ENCODE results near the gene MSH6. TPM values are rescaled to one million over a fixed set of nuclear protein-coding genes. Genes with fewer than 3 reads are reported as not detected.

Gene MSH6
- polyA plus RNA-seq, 1 donor from 2014 or later, result 60.3 TPM

DNA sequence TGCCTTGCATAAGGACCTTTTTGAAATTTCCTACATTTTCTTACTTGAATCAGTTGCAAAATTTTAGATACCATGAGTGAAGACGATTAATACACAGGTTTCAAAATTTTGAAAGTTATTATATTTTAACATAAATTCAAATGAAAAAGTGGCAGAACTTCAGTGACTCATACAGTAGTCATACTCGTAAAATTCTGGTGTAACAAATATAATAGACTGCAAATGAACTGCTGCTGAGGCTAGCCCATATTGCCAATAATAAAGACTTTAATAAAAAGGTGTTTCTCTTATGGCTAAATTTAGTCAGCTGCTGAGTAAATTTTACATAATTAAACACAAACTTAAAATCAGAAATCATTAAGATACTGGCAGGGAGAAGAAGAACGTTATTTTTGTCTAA is 36.9 kb downstream of the MSH6 start:
- no peaks in the 10 kb centered on the region for H3K9me2 ChIP-seq (ENCODE audit: insufficient read depth, low read length)
- no peak overlapping the region for H3K9ac ChIP-seq (ENCODE audit: low read length)
- H3K4me2 ChIP-seq (ENCODE audit: low read length), result no peak overlapping the region
- H3K9me3 ChIP-seq (ENCODE audit: low read length), result no peaks in the 10 kb centered on the region
- no peak overlapping the region for H2AFZ ChIP-seq (ENCODE audit: low read depth, low read length)
- H3F3A ChIP-seq (ENCODE audit: insufficient read depth, low read length, poor library complexity, severe bottlenecking), result no peaks in the 10 kb centered on the region
- H3K27me3 ChIP-seq (ENCODE audit: insufficient read depth, low read depth, low read length), result no peaks in the 10 kb centered on the region
- H3K27ac ChIP-seq (ENCODE audit: low read length), result no peak overlapping the region
- H3K79me2 ChIP-seq (replicated peaks; ENCODE audit: insufficient read depth, low read length), result no peaks in the 10 kb centered on the region
- H3K4me3 ChIP-seq (ENCODE audit: low read length), result no peak overlapping the region
- TF ChIP-seq MXI1 (conservative IDR thresholded peaks at IDR 0.05; ENCODE audit: poor library complexity, severe bottlenecking), result no peak
- TF ChIP-seq POLR2AphosphoS5 (IDR thresholded peaks at IDR 0.05), result no peak
- no peak for TF ChIP-seq REST (IDR thresholded peaks at IDR 0.05; ENCODE audit: borderline replicate concordance)
- TF ChIP-seq RAD21 (conservative IDR thresholded peaks at IDR 0.05), result no peak
- no peak for TF ChIP-seq TAF1 (IDR thresholded peaks at IDR 0.05; ENCODE audit: low read depth)
- TF ChIP-seq SMC3 (conservative IDR thresholded peaks at IDR 0.05; ENCODE audit: poor library complexity), result no peak
- TF ChIP-seq EZH2 (IDR thresholded peaks at IDR 0.05; ENCODE audit: borderline replicate concordance, insufficient read depth, low read length, poor library complexity, severe bottlenecking), result no peak
- TF ChIP-seq CTCF (IDR thresholded peaks at IDR 0.05; ENCODE audit: poor library complexity, severe bottlenecking), result no peak
- TF ChIP-seq EP300 (conservative IDR thresholded peaks at IDR 0.05; ENCODE audit: poor library complexity, severe bottlenecking), result no peak
- peaks cover 10% of the 10 kb centered on the region for H3K36me3 ChIP-seq (ENCODE audit: insufficient read depth, low read length)
- H4K20me1 ChIP-seq (ENCODE audit: insufficient read depth), result no peaks in the 10 kb centered on the region

DNA sequence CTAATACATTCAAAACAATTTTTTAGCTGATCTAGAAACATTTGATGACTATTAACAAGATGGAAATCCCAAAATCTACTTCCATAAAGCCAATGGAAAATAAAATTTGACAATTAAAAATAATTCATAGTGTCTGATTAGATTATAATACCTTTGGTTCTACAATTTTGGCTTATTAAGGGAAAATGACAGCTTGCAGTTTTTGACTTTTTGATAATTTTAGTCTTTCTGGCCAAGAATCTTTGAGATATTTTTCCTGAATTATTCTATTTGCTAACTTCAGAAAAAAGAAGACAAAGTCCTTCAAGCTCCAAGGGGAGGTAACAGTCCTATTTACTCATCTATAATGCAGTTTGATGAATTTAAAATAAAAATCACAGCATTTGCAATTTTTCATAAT is 39.6 kb downstream of the MSH6 start:
- no peaks in the 10 kb centered on the region for H3K27me3 ChIP-seq (ENCODE audit: insufficient read depth, low read depth, low read length)
- TF ChIP-seq TAF1 (IDR thresholded peaks at IDR 0.05; ENCODE audit: low read depth) (no peak), RAD21 (conservative IDR thresholded peaks at IDR 0.05) (no peak), CTCF (IDR thresholded peaks at IDR 0.05; ENCODE audit: poor library complexity, severe bottlenecking) (no peak), SMC3 (conservative IDR thresholded peaks at IDR 0.05; ENCODE audit: poor library complexity) (no peak), POLR2AphosphoS5 (IDR thresholded peaks at IDR 0.05) (no peak), MXI1 (conservative IDR thresholded peaks at IDR 0.05; ENCODE audit: poor library complexity, severe bottlenecking) (no peak), EZH2 (IDR thresholded peaks at IDR 0.05; ENCODE audit: borderline replicate concordance, insufficient read depth, low read length, poor library complexity, severe bottlenecking) (no peak), REST (IDR thresholded peaks at IDR 0.05; ENCODE audit: borderline replicate concordance) (no peak), EP300 (conservative IDR thresholded peaks at IDR 0.05; ENCODE audit: poor library complexity, severe bottlenecking) (no peak)
- no peak overlapping the region for H3K27ac ChIP-seq (ENCODE audit: low read length)
- no peaks in the 10 kb centered on the region for H4K20me1 ChIP-seq (ENCODE audit: insufficient read depth)
- no peak overlapping the region for H3K4me3 ChIP-seq (ENCODE audit: low read length)
- H3K9ac ChIP-seq (ENCODE audit: low read length), result no peak overlapping the region
- peaks cover 18% of the 10 kb centered on the region for H3K36me3 ChIP-seq (ENCODE audit: insufficient read depth, low read length)
- H3K9me3 ChIP-seq (ENCODE audit: low read length), result no peaks in the 10 kb centered on the region
- no peak overlapping the region for H2AFZ ChIP-seq (ENCODE audit: low read depth, low read length)
- no peaks in the 10 kb centered on the region for H3K79me2 ChIP-seq (replicated peaks; ENCODE audit: insufficient read depth, low read length)
- H3F3A ChIP-seq (ENCODE audit: insufficient read depth, low read length, poor library complexity, severe bottlenecking), result no peaks in the 10 kb centered on the region
- H3K9me2 ChIP-seq (ENCODE audit: insufficient read depth, low read length), result no peaks in the 10 kb centered on the region
- H3K4me2 ChIP-seq (ENCODE audit: low read length), result no peak overlapping the region

Measured in neural cell (in vitro differentiated cells).